Esophagus (tissue), 2 donors: Measurements from ENCODE around the gene UNC5B. TPM values are rescaled to one million over a fixed set of nuclear protein-coding genes. Genes with fewer than 3 reads are reported as not detected.

Experiments
- H3K27ac ChIP-seq, 2 donors: one replicate each; pipeline ENCODE4 v1.5.1; 2013; ENCODE audit warnings: low read depth in 2 of 2, mild to moderate bottlenecking in 2 of 2, inconsistent platforms in 1 of 2, low read length in 1 of 2, moderate library complexity in 1 of 2
- H3K27me3 ChIP-seq, 2 donors: one replicate each; pipeline ENCODE4 v1.6.1; 2013; ENCODE audit warnings: low read length in 2 of 2, control low read depth in 1 of 2, mild to moderate bottlenecking in 1 of 2; ENCODE audit not compliant: insufficient read depth in 2 of 2, control insufficient read depth in 1 of 2
- H3K36me3 ChIP-seq, 2 donors: one replicate each; pipeline ENCODE4 v1.6.1; 2013; ENCODE audit warnings: low read length in 1 of 2; ENCODE audit not compliant: control insufficient read depth in 2 of 2, insufficient read depth in 2 of 2
- H3K4me1 ChIP-seq, 2 donors: one replicate each; pipeline ENCODE4 v1.6.1; 2013; ENCODE audit warnings: low read length in 1 of 2; ENCODE audit not compliant: control insufficient read depth in 2 of 2, insufficient read depth in 2 of 2
- H3K4me3 ChIP-seq, 2 donors: one replicate each; pipeline ENCODE4 v1.5.1; 2013; ENCODE audit warnings: low read length in 2 of 2, mild to moderate bottlenecking in 2 of 2, low read depth in 1 of 2, moderate library complexity in 1 of 2
- H3K9me3 ChIP-seq, 2 donors: one replicate each; pipeline ENCODE4 v1.6.1; 2013; ENCODE audit warnings: mild to moderate bottlenecking in 2 of 2, low read depth in 1 of 2, low read length in 1 of 2, moderate library complexity in 1 of 2; ENCODE audit not compliant: control insufficient read depth in 2 of 2, insufficient read depth in 1 of 2
- WGBS, 2 donors: extraction: QIAGEN DNeasy Blood & Tissue Kit; methylation state at CpG; one replicate each; pipeline ENCODE4 v1.1.7; 2013; 5-methylcytosine and 5-hydroxymethylcytosine counted together
- polyA plus RNA-seq, 2 donors: library from polyadenylated mRNA; stranded (reverse); fragments of 200-250 nt; gene quantifications; one replicate each; pipeline ENCODE4 v1.2.3, GENCODE V29; 2013
- donor health status: healthy with polysubstance abuse.
- donor health status: Bipolar disorder and iron deficiency.

UNC5B gene
- polyA plus RNA-seq, 2 donors = 7.6 to 12.2 TPM

DNA sequence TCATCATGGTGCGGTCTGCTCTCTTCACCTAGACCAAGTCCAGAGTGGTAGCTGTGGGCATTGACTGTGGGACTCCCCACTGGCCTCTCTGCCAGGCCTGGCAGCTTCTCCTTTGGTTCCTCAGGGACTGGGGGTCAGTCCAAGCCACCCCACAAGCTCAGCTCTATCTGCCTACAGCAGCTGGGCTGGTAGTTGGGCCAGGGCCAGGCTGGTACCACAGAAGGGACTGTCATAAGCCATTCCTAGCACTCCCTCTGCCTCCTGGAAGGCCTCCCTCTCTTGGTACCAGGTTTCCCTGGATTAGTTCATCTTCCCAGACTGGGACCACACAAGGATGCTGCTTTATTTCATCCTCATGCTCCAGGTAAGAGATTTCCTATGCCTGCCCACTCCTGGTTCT, 24.2 kb upstream of the UNC5B start:
- WGBS, 2 donors = 91 to 100% methylated on average over 1 of the region's 1 CpG
- Histone ChIP-seq H3K9me3 (no peaks in the 10 kb centered on the region), H3K4me1 (peaks cover 0 to 4% of the 10 kb centered on the region in 2 donors), H3K27ac (no peak overlapping the region), H3K27me3 (no peaks in the 10 kb centered on the region), H3K36me3 (no peaks in the 10 kb centered on the region), H3K4me3 (no peak overlapping the region)

DNA sequence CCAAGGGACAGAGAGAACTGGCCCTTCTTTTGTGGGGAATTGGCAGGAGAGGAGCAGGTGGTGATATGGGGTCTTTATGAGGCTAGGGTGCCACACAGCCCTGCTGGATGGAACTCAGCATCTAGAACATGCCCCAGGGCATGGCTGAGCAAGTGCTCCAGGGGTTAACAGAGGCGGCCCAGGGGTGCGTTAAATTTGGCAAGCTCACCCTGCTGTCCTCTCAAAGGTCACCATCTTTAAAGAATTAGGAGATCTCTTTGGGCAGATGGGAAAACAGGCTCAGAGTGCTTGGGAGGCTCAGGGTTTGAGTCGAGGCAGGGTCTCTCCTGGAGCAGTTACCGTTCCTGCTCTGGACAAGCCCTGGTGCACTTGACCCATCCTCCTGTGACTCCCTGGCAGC, 21.4 kb upstream of the UNC5B start:
- H3K36me3 ChIP-seq = no peaks in the 10 kb centered on the region
- H3K4me3 ChIP-seq = no peak overlapping the region
- no peak overlapping the region for H3K27ac ChIP-seq
- peaks cover 0 to 4% of the 10 kb centered on the region in 2 donors for H3K4me1 ChIP-seq
- 55 to 69% methylated on average over 4 of the region's 4 CpGs for WGBS, 2 donors
- H3K27me3 ChIP-seq = no peaks in the 10 kb centered on the region
- H3K9me3 ChIP-seq = no peaks in the 10 kb centered on the region

DNA sequence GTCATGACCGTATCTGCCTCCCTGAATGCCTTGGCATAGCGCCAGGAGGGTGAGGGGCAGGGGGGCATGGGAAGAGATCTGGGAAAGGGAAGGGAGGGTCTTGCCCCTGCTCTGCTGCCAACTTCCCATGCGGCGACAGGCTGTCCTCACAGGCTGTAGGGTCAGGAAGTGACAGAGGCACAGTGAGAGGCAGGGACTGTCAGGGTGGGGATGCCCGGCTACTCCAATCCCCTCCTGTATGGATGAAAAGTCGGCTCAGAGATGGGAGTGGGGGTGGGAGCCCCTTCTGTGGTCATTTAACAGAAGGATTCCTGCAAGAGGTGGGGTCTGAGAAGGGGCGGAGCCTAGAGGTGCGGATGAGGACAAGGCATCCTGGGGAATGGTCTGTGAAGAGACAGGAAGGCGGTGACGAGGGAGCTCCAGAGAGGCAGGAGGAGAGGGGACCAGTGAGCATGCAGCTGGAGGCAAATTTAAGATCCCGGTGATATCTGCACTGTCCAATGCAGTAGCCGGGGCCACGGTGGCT, 20.8 kb upstream of the UNC5B start:
- Histone ChIP-seq H3K4me3 (no peak overlapping the region), H3K36me3 (no peaks in the 10 kb centered on the region), H3K9me3 (peaks cover 2 to 5% of the 10 kb centered on the region in 2 donors), H3K27ac (no peak overlapping the region), H3K27me3 (no peaks in the 10 kb centered on the region), H3K4me1 (peaks cover 0 to 4% of the 10 kb centered on the region in 2 donors)
- 47 to 54% methylated on average over 13 of the region's 13 CpGs for WGBS, 2 donors

DNA sequence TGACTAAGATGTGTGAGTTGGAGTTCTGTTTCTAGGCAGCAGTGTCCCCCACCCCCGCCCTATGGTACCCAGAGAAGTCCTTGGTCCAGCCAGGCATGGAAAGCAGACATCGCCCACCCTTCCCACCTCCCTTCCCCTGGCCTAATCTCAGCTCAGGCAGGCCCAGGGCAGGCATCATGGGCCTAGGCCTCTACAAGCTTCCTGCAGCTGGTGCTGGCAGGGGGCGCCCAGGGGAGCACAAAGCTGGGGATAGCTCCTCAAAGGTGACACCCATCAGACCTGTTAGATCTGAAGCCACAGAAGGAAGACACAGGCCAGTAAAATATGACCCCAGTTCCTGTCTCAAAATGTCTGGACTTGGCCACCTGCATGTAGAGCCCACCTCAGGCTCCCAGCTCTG, 18.9 kb upstream of the UNC5B start:
- Histone ChIP-seq H3K4me1 (peaks cover 0 to 4% of the 10 kb centered on the region in 2 donors), H3K27ac (no peak overlapping the region), H3K9me3 (peaks cover 2 to 7% of the 10 kb centered on the region in 2 donors), H3K4me3 (no peak overlapping the region), H3K36me3 (no peaks in the 10 kb centered on the region), H3K27me3 (no peaks in the 10 kb centered on the region)
- WGBS, 2 donors = 86 to 97% methylated on average over 3 of the region's 3 CpGs

DNA sequence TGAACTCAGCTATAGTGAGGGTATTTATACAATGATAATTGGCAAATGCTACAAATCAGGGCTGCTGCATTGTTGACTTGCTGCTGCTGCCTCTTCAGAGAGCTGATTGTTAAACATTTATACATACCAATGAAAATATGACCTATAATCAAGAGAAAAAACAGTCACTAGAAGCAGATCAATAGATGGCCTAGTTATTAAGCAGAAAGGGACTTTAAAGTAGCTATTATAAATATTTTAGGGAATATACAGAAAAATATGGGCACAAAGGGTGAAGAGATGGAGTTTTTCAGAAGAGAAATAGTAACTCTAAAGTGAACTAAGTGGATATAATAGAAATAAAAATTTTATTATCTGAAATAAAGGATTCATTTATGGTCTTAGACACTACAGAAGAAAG, 14.4 kb upstream of the UNC5B start:
- H3K36me3 ChIP-seq = no peaks in the 10 kb centered on the region
- H3K27me3 ChIP-seq = no peaks in the 10 kb centered on the region
- no peaks in the 10 kb centered on the region for H3K4me1 ChIP-seq
- no peak overlapping the region for H3K27ac ChIP-seq
- H3K4me3 ChIP-seq = no peak overlapping the region
- H3K9me3 ChIP-seq = peaks cover 2 to 11% of the 10 kb centered on the region in 2 donors

DNA sequence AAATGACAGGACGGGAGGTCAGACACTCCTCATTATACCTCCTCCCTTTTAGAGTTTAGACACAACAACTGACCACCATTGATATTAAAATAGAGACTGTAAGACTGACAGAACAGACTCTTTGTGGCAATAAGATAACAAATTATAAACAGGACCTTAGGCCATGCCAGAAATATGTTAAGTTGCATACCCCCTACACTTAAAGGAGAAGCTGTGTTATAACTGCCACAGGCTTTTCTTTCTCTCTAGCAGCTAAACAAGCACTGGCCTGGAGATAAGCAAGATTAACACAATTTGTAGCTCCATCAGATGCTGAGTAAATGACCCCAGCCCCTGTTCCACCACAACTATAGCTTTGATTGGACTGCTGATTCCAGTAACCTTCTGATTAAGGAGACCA, 10.5 kb upstream of the UNC5B start:
- Histone ChIP-seq H3K36me3 (no peaks in the 10 kb centered on the region), H3K4me3 (no peak overlapping the region), H3K27me3 (no peaks in the 10 kb centered on the region), H3K27ac (no peak overlapping the region), H3K9me3 (peaks cover 0 to 4% of the 10 kb centered on the region in 2 donors), H3K4me1 (no peaks in the 10 kb centered on the region)
- 80 to 83% methylated on average over 1 of the region's 1 CpG for WGBS, 2 donors

DNA sequence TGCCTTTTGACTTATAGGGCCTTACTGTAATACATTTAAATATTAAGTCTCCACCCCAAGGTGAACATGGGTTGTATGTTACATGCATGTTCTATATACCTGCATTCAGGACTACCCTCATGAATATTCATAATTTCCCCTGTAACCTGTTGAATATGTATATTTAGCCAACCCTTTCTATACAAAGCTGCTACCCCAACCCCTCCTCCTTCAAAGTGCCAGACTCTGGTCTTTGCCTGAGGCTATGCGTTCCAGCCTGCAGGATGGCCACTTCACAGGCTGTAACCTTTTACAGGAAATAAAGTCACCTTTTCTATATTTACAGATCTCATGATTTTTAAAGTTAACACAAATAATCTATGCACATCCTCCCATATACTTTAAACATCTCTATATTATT, 10.1 kb upstream of the UNC5B start:
- Histone ChIP-seq H3K4me3 (no peak overlapping the region), H3K4me1 (no peaks in the 10 kb centered on the region), H3K9me3 (peaks cover 0 to 4% of the 10 kb centered on the region in 2 donors), H3K27me3 (no peaks in the 10 kb centered on the region), H3K27ac (no peak overlapping the region), H3K36me3 (no peaks in the 10 kb centered on the region)
- 88 to 89% methylated on average over 1 of the region's 1 CpG for WGBS, 2 donors

DNA sequence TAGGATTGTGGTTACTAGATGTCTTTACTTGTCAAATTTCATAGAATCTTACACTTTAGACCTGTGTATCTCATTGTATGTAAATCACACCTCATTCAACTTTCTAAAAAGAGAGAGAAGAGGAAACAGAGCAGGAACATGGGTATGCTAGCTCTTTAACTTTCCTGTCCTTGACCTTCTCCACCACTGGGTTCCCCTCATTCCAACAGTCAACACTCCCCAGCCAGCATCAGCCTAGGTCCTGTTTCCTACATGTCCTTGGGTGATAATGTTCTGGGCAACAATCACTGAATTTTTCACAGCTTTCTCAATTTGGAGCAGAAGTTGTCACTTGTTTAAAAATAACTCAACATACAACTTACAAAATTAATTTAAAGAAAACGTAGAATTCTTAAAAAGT, 9.2 kb upstream of the UNC5B start:
- H3K27ac ChIP-seq = no peak overlapping the region
- H3K4me1 ChIP-seq = no peaks in the 10 kb centered on the region
- H3K9me3 ChIP-seq = peaks cover 0 to 4% of the 10 kb centered on the region in 2 donors
- WGBS, 2 donors = 83 to 88% methylated on average over 1 of the region's 1 CpG
- H3K36me3 ChIP-seq = no peaks in the 10 kb centered on the region
- no peaks in the 10 kb centered on the region for H3K27me3 ChIP-seq
- H3K4me3 ChIP-seq = no peak overlapping the region

DNA sequence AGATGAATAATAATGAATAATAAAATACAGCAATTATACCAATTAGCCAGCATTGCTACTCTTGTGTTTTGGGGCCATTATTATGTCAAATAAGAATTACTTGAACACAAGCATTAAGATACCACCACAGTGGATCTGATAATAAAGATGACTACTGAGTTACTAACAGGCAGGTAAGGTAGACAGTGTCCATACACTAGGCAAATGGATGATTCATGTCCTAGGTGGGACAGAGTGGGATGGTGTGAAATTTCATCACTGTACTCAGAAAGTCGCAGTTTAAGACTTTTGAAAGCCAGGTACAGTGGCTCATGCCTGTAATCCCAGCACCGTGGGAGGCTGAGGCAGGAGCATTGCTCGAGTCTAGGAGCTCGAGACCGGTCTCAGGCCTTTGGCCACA, 8.7 kb upstream of the UNC5B start:
- Histone ChIP-seq H3K27ac (no peak overlapping the region), H3K27me3 (no peaks in the 10 kb centered on the region), H3K9me3 (peaks cover 0 to 2% of the 10 kb centered on the region in 2 donors), H3K36me3 (no peaks in the 10 kb centered on the region), H3K4me1 (no peaks in the 10 kb centered on the region), H3K4me3 (no peak overlapping the region)
- 87 to 91% methylated on average over 5 of the region's 5 CpGs for WGBS, 2 donors

DNA sequence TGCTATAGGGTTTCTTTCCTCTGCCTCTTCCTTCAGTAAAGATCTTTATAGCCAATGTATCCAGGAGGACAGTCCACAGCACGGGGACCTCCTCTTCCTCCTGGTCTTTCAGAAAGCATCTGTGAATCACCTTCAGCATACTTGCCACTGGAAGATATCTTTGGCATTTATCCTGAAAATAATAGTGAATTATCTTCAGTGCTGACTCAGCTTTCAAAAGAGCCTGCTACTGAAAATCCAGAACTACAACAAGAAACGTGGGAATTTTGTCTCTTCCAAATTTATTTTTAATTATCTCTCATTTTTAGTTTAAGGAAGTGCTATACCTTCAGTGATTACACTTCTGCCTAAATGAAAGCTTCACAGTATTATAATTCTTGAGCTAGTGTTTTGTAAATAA, 7.6 kb upstream of the UNC5B start:
- Histone ChIP-seq H3K4me1 (peaks cover 0 to 2% of the 10 kb centered on the region in 2 donors), H3K27me3 (no peaks in the 10 kb centered on the region), H3K36me3 (no peaks in the 10 kb centered on the region), H3K4me3 (no peak overlapping the region), H3K27ac (no peak overlapping the region), H3K9me3 (no peaks in the 10 kb centered on the region)
- WGBS, 2 donors = 16 to 26% methylated on average over 2 of the region's 2 CpGs
